ENCODE data around the gene FIG4. TPM values are rescaled to one million over a fixed set of nuclear protein-coding genes. Genes with fewer than 3 reads are reported as not detected.

Gene FIG4
- total and polyA plus RNA-seq, 3 donors from 2014 or later = 16.8 to 25.7 (median 19.7) TPM

GRCh38 chr6:109736273-109737025 is 45.4 kb downstream of the FIG4 start:
- Histone ChIP-seq H3K4me3 (no peak overlapping the region), H3K27me3 (no peaks in the 10 kb centered on the region), H3K36me3 (ENCODE audit: low read depth, missing control alignments) (no peaks in the 10 kb centered on the region), H3K4me1 (peaks cover 16% of the 10 kb centered on the region), H3K27ac (no peak overlapping the region), H3K9me3 (no peaks in the 10 kb centered on the region)
- intact Hi-C loops (cut with DNase I; ENCODE audit: low total_unique reads) = no loop called here
- DNase-seq = no peak
- TF ChIP-seq CTCF (IDR thresholded peaks at IDR 0.05) (no peak), POLR2A (IDR thresholded peaks at IDR 0.05) (no peak)
- WGBS, 2 donors = 70 to 73% methylated on average over 1 of the region's 1 CpG

GRCh38 chr6:109738255-109738654 is 47.2 kb downstream of the FIG4 start:
- no peak overlapping the region for H3K27ac ChIP-seq
- DNase-seq = no peak
- no peaks in the 10 kb centered on the region for H3K27me3 ChIP-seq
- H3K4me1 ChIP-seq = peaks cover 16% of the 10 kb centered on the region
- 62 to 72% methylated on average over 1 of the region's 1 CpG for WGBS, 2 donors
- TF ChIP-seq POLR2A (IDR thresholded peaks at IDR 0.05) (no peak), CTCF (IDR thresholded peaks at IDR 0.05) (no peak)
- no peaks in the 10 kb centered on the region for H3K36me3 ChIP-seq (ENCODE audit: low read depth, missing control alignments)
- no peak overlapping the region for H3K4me3 ChIP-seq
- intact Hi-C loops (cut with DNase I; ENCODE audit: low total_unique reads) = no loop called here
- no peaks in the 10 kb centered on the region for H3K9me3 ChIP-seq

GRCh38 chr6:109738667-109739066 is 47.6 kb downstream of the FIG4 start:
- no peaks in the 10 kb centered on the region for H3K27me3 ChIP-seq
- peaks cover 16% of the 10 kb centered on the region for H3K4me1 ChIP-seq
- no peak overlapping the region for H3K27ac ChIP-seq
- H3K4me3 ChIP-seq = no peak overlapping the region
- 64 to 67% methylated on average over 2 of the region's 2 CpGs for WGBS, 2 donors
- H3K9me3 ChIP-seq = no peaks in the 10 kb centered on the region
- intact Hi-C loops (cut with DNase I; ENCODE audit: low total_unique reads) = no loop called here
- DNase-seq = no peak
- no peaks in the 10 kb centered on the region for H3K36me3 ChIP-seq (ENCODE audit: low read depth, missing control alignments)
- TF ChIP-seq POLR2A (IDR thresholded peaks at IDR 0.05) = no peak
- no peak for TF ChIP-seq CTCF (IDR thresholded peaks at IDR 0.05)

DNA sequence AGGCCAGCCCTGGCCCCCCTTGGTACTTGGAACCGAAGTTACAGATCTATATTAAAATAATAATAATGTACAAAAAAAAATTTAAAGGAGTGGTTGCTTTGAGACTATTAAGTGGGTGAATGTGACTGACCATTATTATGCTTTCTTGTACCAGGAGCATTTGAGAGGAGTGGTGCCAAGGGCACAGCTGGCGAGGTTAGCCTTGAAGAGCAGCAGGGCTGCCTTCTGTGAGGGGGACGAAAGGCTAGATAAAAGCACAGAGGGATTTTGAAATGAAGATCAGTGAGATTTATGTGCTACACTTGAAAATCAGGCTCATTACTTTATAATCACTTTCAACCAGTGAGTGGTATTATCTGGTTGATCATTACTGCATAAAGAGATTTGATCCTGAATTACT is 48.6 kb downstream of the FIG4 start:
- H3K36me3 ChIP-seq (ENCODE audit: low read depth, missing control alignments) = no peaks in the 10 kb centered on the region
- H3K27me3 ChIP-seq = no peaks in the 10 kb centered on the region
- no peaks in the 10 kb centered on the region for H3K9me3 ChIP-seq
- intact Hi-C loops (cut with DNase I; ENCODE audit: low total_unique reads) = no loop called here
- no peak overlapping the region for H3K27ac ChIP-seq
- DNase-seq = no peak
- peaks cover 16% of the 10 kb centered on the region for H3K4me1 ChIP-seq
- TF ChIP-seq CTCF (IDR thresholded peaks at IDR 0.05) (no peak), POLR2A (IDR thresholded peaks at IDR 0.05) (no peak)
- no peak overlapping the region for H3K4me3 ChIP-seq
- WGBS, 2 donors = 48 to 72% methylated on average over 3 of the region's 3 CpGs

DNA sequence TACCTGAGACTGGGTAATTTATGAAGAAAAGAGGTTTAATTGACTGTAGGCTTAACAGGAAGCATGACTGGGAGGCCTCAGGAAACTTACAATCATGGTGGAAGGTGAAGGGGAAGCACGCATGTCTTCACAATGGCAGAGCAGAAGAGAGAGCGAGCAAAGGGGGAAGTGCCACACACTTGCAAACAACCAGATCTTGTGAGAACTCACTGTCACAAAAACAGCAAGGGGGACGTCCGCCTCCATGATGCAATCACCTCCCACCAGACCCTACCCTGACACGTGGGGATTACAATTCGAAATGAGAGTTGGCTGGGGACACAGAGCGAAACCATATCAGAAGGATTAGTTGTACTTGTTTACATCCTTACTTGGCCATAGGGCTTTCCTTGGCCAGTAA is 49.7 kb downstream of the FIG4 start:
- Histone ChIP-seq H3K27me3 (no peaks in the 10 kb centered on the region), H3K4me3 (no peak overlapping the region), H3K27ac (no peak overlapping the region), H3K4me1 (peaks cover 16% of the 10 kb centered on the region), H3K36me3 (ENCODE audit: low read depth, missing control alignments) (no peaks in the 10 kb centered on the region), H3K9me3 (no peaks in the 10 kb centered on the region)
- no peak for DNase-seq
- 75 to 85% methylated on average over 7 of the region's 7 CpGs for WGBS, 2 donors
- TF ChIP-seq CTCF (IDR thresholded peaks at IDR 0.05) = no peak
- TF ChIP-seq POLR2A (IDR thresholded peaks at IDR 0.05) = no peak
- intact Hi-C loops (cut with DNase I; ENCODE audit: low total_unique reads) = no loop called here
